PFSK-1 (cell line): Measurements from ENCODE around the gene VGLL2.

Source experiments
- FOXP2 ChIP-seq: optimal IDR thresholded peaks from 2 replicates; pipeline ENCODE3; 2011; ENCODE audit warnings: borderline replicate concordance, control low read depth, inconsistent platforms; ENCODE audit not compliant: insufficient read depth; ENCODE audit errors: extremely low read length, extremely low read depth
- POLR2AphosphoS5 ChIP-seq: IDR thresholded peaks from 2 replicates; pipeline ENCODE4 v1.6.1; 2012; ENCODE audit warnings: low read depth, mild to moderate bottlenecking, control low read depth, low read length, moderate library complexity
- REST ChIP-seq, 2 experiments: IDR thresholded peaks; 2 replicates each; pipeline versions ENCODE4 v1.6.1 to v1.8.0; 2011 to 2012; ENCODE audit warnings: low read depth in 2 of 2, low read length in 2 of 2, control low read depth in 1 of 2, inconsistent platforms in 1 of 2, mild to moderate bottlenecking in 1 of 2, moderate library complexity in 1 of 2; ENCODE audit not compliant: insufficient read depth in 1 of 2
- SIN3A ChIP-seq: IDR thresholded peaks from 2 replicates; pipeline ENCODE4 v1.6.1; 2012; ENCODE audit warnings: mild to moderate bottlenecking, low read length, moderate library complexity, borderline replicate concordance; ENCODE audit not compliant: insufficient read depth
- TAF1 ChIP-seq: IDR thresholded peaks from 2 replicates; pipeline ENCODE4 v1.6.1; 2012; ENCODE audit warnings: low read length, control low read depth, borderline replicate concordance; ENCODE audit not compliant: insufficient read depth

VGLL2 gene

GRCh38 chr6:117268924-117269323 is 3.6 kb downstream of the VGLL2 start:
- no peak for TF ChIP-seq POLR2AphosphoS5
- TF ChIP-seq SIN3A = no peak

- no peak for TF ChIP-seq TAF1
Observed at GRCh38 chr6:117269638-117270054, 4.3 kb downstream of the VGLL2 start.

- no peak for TF ChIP-seq SIN3A
- TF ChIP-seq TAF1 = no peak
- TF ChIP-seq REST (IDR thresholded peaks at IDR 0.05; ENCODE audit: insufficient read depth in 1 of 2, low read depth in 2 of 2, low read length in 2 of 2) = no peak
- no peak for TF ChIP-seq POLR2AphosphoS5
- no peak for TF ChIP-seq FOXP2
Observed at GRCh38 chr6:117270055-117270842, 4.9 kb downstream of the VGLL2 start.

GRCh38 chr6:117270843-117271507 is 5.6 kb downstream of the VGLL2 start:
- TF ChIP-seq TAF1 = no peak
- TF ChIP-seq FOXP2 = no peak
- no peak for TF ChIP-seq POLR2AphosphoS5
- TF ChIP-seq SIN3A = no peak
- TF ChIP-seq REST (IDR thresholded peaks at IDR 0.05; ENCODE audit: insufficient read depth in 1 of 2, low read depth in 2 of 2, low read length in 2 of 2) = no peak

- TF ChIP-seq REST (IDR thresholded peaks at IDR 0.05; ENCODE audit: insufficient read depth in 1 of 2, low read depth in 2 of 2, low read length in 2 of 2) = no peak
- TF ChIP-seq SIN3A = no peak
- no peak for TF ChIP-seq FOXP2
- TF ChIP-seq TAF1 = no peak
- no peak for TF ChIP-seq POLR2AphosphoS5
Observed at GRCh38 chr6:117272032-117272866, 6.9 kb downstream of the VGLL2 start.

GRCh38 chr6:117272891-117273290 is 7.5 kb downstream of the VGLL2 start:
- TF ChIP-seq POLR2AphosphoS5 (no peak), FOXP2 (no peak), SIN3A (no peak), TAF1 (no peak), REST (IDR thresholded peaks at IDR 0.05; ENCODE audit: insufficient read depth in 1 of 2, low read depth in 2 of 2, low read length in 2 of 2) (no peak)
